Vagina (tissue), 2 donors: ENCODE measurements around the gene ROPN1L. TPM values are rescaled to one million over a fixed set of nuclear protein-coding genes. Genes with fewer than 3 reads are reported as not detected.
A peak's percentile ranks its signal among the peaks of the same experiment; 100 is the strongest.

ENCODE experiments used
- DNase-seq, 2 donors: peaks; one replicate each; pipeline ENCODE4 v3.0.0-alpha.2; 2017; ENCODE audit errors: extremely low spot score in 2 of 2
- H3K27ac ChIP-seq: fragments of 200-600 bp; sonication (generic); one replicate; pipeline ENCODE4 v1.5.1; 2019
- H3K27me3 ChIP-seq: fragments of 200-600 bp; sonication (generic); one replicate; pipeline ENCODE4 v1.5.1; 2019
- H3K36me3 ChIP-seq, 2 donors: fragments of 200-600 bp; sonication (generic); one replicate each; pipeline ENCODE4 v1.5.1; 2017 to 2019
- H3K4me1 ChIP-seq: fragments of 200-600 bp; sonication (generic); one replicate; pipeline ENCODE4 v1.5.1; 2019
- H3K4me3 ChIP-seq, 2 donors: fragments of 200-600 bp; sonication (generic); 1 replicate in 1 of 2; 2 replicates in 1 of 2; pipeline ENCODE4 v1.5.1; 2016 to 2019
- H3K9me3 ChIP-seq: fragments of 200-600 bp; sonication (generic); one replicate; pipeline ENCODE4 v1.5.1; 2019
- POLR2A ChIP-seq, 2 donors: fragments of 450-650 bp; IDR thresholded peaks; one replicate each; pipeline ENCODE4 v1.6.1; 2017; ENCODE audit warnings: antibody characterized with exemption in 2 of 2, mild to moderate bottlenecking in 2 of 2, moderate library complexity in 2 of 2
- POLR2AphosphoS5 ChIP-seq, 2 donors: sonication (generic); formaldehyde crosslinking; IDR thresholded peaks; one replicate each; pipeline ENCODE4 v1.9.0; 2017; ENCODE audit warnings: antibody characterized with exemption in 2 of 2, mild to moderate bottlenecking in 2 of 2, low read depth in 1 of 2; ENCODE audit not compliant: insufficient read depth in 1 of 2
- intact Hi-C: fragments of 100-400 bp; cut with DNase I; formaldehyde crosslinking; loops from one replicate; pipeline ENCODE4 v1.15.1; 2023
- total RNA-seq: library from RNA; depleted of rRNA; stranded (reverse); fragments of >200 nt; gene quantifications from one replicate; pipeline ENCODE4 v1.2.3, GENCODE V29; 2016
- TF ChIP-seq, protein P1 (sequence below), 3 experiments: fragments of 450-650 bp in 2 of 3; fragments of 200-600 bp in 1 of 3; sonication (generic) in 1 of 3; IDR thresholded peaks; one replicate each; pipeline ENCODE4 v1.5.1; 2017 to 2019; ENCODE audit warnings: antibody characterized with exemption in 3 of 3, mild to moderate bottlenecking in 2 of 3, moderate library complexity in 2 of 3

ROPN1L gene
- total RNA-seq, 1 donor from 2014 or later, result 4.2 TPM

DNA sequence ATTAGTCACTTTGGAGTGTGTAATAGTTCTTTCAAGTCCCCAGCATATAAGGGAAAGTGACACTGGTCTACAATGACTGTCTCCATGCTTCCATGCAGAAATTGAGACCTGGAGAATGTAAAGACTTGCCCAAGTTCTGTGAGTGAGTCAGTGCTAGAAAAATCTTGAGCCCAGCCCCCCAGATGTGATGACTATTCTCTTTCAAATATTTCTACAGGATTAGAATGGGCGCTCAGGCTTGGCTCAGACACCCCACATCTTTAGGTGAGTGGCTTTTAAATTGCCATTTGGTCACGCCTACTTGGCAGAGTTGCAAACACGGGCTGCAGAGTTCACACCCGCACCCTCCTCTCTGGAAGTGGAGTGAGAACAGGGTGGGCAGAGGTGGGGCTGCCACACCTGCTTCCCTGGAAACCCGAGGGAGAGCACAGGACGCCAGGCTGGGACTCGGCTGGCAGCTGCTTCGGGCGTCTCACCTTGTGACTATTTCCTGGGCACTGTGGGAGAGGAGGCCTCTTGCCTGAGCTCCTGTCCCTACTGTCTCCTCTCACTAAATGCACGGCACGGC lies 37.6 kb downstream of the ROPN1L start:
- Histone ChIP-seq H3K4me3 (no peak overlapping the region), H3K4me1 (no peaks in the 10 kb centered on the region), H3K9me3 (no peaks in the 10 kb centered on the region), H3K27me3 (no peaks in the 10 kb centered on the region), H3K36me3 (no peaks in the 10 kb centered on the region), H3K27ac (no peak overlapping the region)
- DNase-seq, result no peak
- TF ChIP-seq, protein P1, sequence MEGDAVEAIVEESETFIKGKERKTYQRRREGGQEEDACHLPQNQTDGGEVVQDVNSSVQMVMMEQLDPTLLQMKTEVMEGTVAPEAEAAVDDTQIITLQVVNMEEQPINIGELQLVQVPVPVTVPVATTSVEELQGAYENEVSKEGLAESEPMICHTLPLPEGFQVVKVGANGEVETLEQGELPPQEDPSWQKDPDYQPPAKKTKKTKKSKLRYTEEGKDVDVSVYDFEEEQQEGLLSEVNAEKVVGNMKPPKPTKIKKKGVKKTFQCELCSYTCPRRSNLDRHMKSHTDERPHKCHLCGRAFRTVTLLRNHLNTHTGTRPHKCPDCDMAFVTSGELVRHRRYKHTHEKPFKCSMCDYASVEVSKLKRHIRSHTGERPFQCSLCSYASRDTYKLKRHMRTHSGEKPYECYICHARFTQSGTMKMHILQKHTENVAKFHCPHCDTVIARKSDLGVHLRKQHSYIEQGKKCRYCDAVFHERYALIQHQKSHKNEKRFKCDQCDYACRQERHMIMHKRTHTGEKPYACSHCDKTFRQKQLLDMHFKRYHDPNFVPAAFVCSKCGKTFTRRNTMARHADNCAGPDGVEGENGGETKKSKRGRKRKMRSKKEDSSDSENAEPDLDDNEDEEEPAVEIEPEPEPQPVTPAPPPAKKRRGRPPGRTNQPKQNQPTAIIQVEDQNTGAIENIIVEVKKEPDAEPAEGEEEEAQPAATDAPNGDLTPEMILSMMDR (IDR thresholded peaks at IDR 0.05), result no peak
- TF ChIP-seq POLR2AphosphoS5 (IDR thresholded peaks at IDR 0.05; ENCODE audit: insufficient read depth in 1 of 2, low read depth in 1 of 2), result peak in 1 of 2 donors; percentile 5
- intact Hi-C loops, result no loop called here

DNA sequence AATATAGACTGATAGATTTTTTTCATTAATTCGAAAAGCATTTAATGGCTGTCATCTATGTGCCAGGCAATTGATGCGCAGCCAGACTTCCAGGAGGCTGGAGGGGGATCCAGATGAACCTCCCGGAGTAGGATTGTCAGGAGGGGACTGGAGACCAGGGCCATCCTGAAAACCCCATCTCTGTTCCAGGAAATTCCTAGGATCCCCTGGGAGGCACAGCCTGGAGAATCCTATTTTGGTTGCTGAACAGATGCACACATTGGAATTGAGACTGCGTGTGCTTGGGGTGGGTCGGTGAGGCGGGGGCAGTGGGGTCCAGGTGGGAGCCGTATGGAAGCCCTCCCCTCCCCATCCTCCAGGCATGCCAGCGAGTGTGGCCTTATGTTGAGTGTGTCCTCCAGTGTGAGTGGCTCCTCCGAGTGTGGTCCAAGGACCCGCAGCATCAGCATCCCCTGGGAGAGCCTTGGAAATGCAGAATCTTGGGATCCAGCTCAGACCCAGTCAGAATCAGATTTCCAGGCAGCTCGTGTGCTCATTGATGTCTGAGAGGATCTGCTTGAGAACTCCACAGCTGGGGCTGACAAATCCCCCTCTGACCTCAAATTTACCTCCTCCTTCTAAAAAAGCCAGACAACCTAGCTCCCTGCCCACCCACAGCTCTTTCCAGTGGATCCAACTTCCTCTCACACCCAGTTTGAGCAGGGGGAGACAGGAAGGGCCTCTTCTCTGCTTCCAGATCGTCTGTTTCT lies 38.7 kb downstream of the ROPN1L start:
- Histone ChIP-seq H3K4me3 (no peak overlapping the region), H3K36me3 (no peaks in the 10 kb centered on the region), H3K4me1 (no peaks in the 10 kb centered on the region), H3K9me3 (no peaks in the 10 kb centered on the region), H3K27ac (no peak overlapping the region), H3K27me3 (no peaks in the 10 kb centered on the region)
- DNase-seq, result no peak
- TF ChIP-seq, protein P1 (IDR thresholded peaks at IDR 0.05), result no peak
- TF ChIP-seq POLR2AphosphoS5 (IDR thresholded peaks at IDR 0.05; ENCODE audit: insufficient read depth in 1 of 2, low read depth in 1 of 2) (no peak), POLR2A (IDR thresholded peaks at IDR 0.05) (no peak)
- intact Hi-C loops, result no loop called here

DNA sequence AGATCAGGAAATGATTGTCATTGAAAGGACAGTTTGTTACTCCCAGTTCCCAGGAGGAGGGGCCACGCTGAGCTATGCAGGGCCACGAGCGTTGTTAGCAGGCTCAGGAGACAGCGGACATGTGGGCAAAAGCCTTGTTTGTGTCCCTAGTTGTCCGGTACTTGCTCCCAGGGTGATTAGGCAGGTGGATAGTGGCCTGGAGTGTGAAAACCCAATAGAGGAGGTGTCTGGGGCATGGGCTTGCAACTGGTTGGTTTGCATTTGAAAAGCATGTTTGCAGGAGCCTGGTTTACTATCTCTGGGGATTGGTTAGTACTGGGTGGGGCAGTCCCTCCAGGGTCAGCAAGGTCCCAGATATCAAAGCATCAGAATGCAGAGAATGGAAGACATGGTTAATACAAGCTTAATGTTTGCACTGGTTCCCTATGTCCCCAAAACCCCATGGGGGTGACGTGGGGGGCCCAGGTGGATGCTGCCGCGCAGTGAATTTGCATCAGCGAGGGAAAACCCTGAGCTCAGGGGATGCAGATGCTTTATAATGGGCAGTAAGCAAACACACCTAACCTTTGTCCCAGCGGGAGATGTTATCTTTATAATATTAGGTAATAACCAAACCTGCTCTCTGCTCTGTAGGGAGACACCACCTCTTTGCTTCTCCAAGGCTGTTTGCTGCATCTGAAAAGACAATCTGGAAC lies 39.7 kb downstream of the ROPN1L start:
- intact Hi-C loops, result no loop called here
- Histone ChIP-seq H3K4me3 (no peak overlapping the region), H3K9me3 (no peaks in the 10 kb centered on the region), H3K36me3 (no peaks in the 10 kb centered on the region), H3K27ac (no peak overlapping the region), H3K4me1 (no peaks in the 10 kb centered on the region), H3K27me3 (no peaks in the 10 kb centered on the region)
- no peak for DNase-seq
- no peak for TF ChIP-seq POLR2AphosphoS5 (IDR thresholded peaks at IDR 0.05; ENCODE audit: insufficient read depth in 1 of 2, low read depth in 1 of 2)
- TF ChIP-seq, protein P1 (IDR thresholded peaks at IDR 0.05), result no peak
- TF ChIP-seq POLR2A (IDR thresholded peaks at IDR 0.05), result no peak

DNA sequence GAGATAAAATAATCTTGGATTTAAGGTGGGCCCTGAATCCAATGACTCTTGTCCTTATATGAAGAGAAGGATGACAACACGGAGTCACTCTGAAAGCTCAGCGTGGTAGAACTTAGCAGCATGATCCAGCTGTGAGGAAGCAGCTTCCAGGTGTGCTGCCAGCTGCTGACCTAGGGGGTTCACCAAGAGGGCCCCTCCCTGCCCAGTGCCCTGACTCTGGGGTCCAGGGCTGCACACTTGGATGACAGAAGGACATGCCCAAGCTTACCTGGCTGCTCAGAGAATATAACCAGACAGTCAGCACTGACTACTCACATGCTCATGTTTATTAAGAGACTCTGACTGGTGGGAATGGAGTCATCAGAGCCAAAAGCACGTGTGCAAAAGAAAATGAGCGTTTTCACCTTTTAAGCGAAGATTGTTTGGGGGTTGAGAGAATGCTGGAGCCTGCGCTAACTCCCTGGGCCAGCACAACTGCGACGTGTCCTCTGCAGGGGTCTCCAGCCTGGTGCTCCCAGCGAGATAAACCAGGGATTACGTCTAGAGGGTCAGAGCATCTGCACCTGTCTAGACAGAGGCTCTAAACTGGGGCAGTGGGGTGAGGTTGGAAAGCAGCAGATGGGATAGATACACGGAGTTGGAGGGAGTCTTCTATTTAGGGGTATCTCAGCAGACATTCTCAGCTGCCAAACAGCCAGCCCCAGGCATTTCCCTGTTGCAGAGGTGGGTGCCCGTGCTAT lies 41.3 kb downstream of the ROPN1L start:
- no peak overlapping the region for H3K4me3 ChIP-seq
- no peak overlapping the region for H3K27ac ChIP-seq
- no peaks in the 10 kb centered on the region for H3K36me3 ChIP-seq
- no peaks in the 10 kb centered on the region for H3K27me3 ChIP-seq
- TF ChIP-seq, protein P1 (IDR thresholded peaks at IDR 0.05), result no peak
- no peak for DNase-seq
- H3K4me1 ChIP-seq, result no peaks in the 10 kb centered on the region
- intact Hi-C loops, result no loop called here
- H3K9me3 ChIP-seq, result no peaks in the 10 kb centered on the region
